A549 treated with dexamethasone at 1 μM for 4 hours (cell line): ENCODE results near the gene GUCA2B. TPM values are rescaled to one million over a fixed set of nuclear protein-coding genes. Genes with fewer than 3 reads are reported as not detected.

Experiments
- total RNA-seq: library from RNA; stranded (reverse); fragments of 200-300 nt; extraction: Qiagen RNA extraction; gene quantifications from 5 replicates; pipeline ENCODE4 v1.2.3, GENCODE V29; 2022

GUCA2B gene
- 0.20 to 0.37 TPM (median 0.23 TPM) in 3 of 5 replicates, not detected in the others for total RNA-seq

DNA sequence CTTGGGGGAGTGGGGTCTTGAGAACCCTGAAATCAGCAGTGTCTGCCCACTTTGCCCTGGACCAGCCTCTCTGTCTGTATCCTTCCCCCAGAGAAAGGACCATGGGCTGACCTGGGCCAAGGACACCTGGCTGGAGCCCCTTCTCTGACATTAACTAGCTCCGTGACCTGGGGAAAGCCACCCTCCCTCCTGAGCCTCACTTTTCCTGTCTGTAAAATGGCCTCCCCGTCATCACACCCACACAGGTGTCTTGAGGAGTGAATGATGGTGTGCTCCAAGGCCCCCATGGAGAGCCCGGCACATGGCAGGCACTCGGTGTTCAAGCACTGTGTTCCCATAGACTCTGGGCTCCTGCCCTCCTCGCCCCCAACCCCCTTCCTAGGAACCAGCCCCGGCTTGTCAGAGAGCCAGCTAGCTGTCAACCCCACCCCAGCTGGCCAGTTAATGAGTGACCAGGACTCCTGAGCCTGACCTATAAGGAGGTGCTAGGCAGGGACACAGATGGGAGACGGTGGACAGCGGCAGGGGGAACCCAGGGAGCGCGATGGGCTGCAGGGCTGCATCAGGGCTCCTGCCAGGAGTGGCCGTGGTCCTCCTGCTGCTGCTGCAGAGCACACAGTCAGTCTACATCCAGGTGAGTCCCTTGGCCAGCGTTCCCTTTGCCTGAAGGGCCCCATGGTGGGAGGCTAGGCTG is at the start of gene GUCA2B:
GUCA2B (plus strand) TSS at position 504 of the 694 bp plus-strand sequence; CDS start at position 545, 41 bp downstream.

DNA sequence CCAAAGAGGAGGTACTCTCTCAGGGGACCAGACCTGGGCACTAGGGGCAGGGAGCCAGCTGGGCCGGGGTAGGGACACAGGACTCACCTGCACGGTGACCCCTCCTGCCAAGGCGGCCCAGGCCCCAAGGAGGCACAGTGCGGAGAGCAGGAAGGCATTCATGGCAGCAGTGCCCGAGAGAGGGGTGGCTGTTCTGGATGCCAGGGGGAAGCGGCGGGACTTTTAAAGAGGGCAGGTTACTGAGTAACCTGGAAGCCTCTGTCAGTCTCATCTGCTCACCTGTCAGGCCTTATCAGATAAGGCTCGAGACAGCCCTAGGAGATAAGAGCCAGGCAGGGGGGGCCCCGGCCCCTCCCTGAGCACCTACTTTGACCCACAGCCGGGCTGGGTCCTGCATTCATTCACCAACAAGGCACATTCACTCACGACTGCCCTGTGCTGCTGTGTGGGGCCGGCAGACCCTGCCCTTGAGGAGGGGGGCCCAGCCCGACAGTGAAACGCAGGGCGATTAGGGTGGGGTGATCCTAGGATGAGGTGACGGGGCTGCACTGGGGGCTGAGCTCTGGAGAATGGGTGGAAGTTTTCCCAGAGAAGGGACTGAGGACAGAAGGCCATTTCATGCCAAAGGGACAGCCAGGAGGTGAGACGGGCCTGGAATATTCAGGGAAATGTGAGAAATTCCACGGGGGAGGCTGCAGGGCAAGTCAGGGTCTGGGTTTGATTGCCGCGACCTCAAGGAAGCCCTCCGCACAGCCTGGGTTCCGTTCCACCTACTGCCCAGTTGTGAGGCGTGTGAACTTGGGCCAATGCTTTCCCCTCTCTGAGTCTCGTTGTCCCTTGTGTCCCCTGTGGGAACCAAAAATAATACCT is 11.6 kb downstream of the GUCA2B start, which contains the start of gene GUCA2A:
GUCA2A (minus strand) TSS at position 195 of the 870 bp plus-strand sequence; CDS start at position 162, 33 bp downstream.

Other genes starting within 250 kb of the GUCA2B start
- 3.1 to 4.4 TPM (median 4.3 TPM) in 5 replicates for gene HIVEP3, start 234.5 kb upstream of the GUCA2B start, total RNA-seq
- not detected in 5 replicates for gene GUCA2A, start 11.3 kb downstream of the GUCA2B start, total RNA-seq
- 15.3 to 23.4 TPM (median 20.8 TPM) in 5 replicates for gene FOXJ3, start 181.8 kb downstream of the GUCA2B start, total RNA-seq
- 0.25 to 0.98 TPM (median 0.47 TPM) in 5 replicates for gene RIMKLA, start 227.4 kb downstream of the GUCA2B start, total RNA-seq